ENCODE data around the gene WNK2.

The WNK2 gene

GRCh38 chr9:93265301-93265971 lies 81.5 kb downstream of the WNK2 start:
- DNase-seq (ENCODE audit: low read depth in 2 of 2) = no peak

DNA sequence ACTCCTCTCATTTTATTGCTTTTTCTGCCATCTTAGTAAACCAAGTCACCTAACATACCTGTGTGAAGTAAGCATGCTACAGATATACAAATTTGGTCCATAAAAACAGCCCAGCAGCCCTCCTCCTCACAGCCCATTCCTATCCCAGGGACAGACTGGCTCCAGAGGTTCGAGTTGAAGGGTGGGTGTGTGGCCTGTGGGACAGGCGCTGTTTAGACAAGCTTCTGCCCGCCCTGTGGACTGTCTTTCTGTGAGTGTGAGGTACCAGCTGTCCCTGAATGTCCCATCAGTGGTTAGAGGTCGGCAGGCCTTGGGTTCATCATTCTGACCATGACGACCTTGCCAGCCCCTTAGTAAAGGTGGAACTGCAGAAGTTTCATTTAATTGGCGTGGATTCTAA lies 82.0 kb downstream of the WNK2 start:
- no peak for DNase-seq (ENCODE audit: low read depth in 2 of 2)

- DNase-seq (ENCODE audit: low read depth in 2 of 2) = no peak
Observed at GRCh38 chr9:93266521-93267001, 82.6 kb downstream of the WNK2 start.

DNA sequence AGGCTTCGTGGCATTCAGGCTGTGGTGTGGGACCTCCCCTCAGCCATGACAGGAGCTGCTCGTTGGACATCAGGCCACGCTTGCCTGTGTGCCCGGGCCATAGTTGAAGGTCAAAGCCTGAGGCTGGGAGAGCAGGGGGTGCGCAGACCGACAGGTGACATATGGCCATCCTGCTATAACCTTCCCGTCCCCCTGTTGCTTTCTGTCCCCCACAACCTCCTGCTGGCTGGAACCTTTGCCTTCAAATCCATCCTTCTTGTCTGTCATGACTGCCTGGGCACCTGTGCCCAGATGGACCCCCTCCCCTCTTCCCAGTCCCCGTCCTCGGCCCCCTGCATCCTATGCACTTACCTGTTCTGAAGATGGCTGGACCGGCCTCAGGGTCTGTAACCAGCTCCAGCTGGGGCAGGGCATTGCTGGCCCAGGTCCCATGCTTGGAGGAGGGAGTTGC lies 83.2 kb downstream of the WNK2 start:
- no peak for DNase-seq (ENCODE audit: low read depth in 2 of 2)

GRCh38 chr9:93267681-93268505 lies 84.0 kb downstream of the WNK2 start:
- DNase-seq (ENCODE audit: low read depth in 2 of 2) = no peak

- DNase-seq (ENCODE audit: low read depth in 2 of 2) = no peak
Observed at GRCh38 chr9:93268551-93269314, 84.8 kb downstream of the WNK2 start.

- no peak for DNase-seq (ENCODE audit: low read depth in 2 of 2)
Observed at GRCh38 chr9:93270976-93271375, 87.0 kb downstream of the WNK2 start.

DNA sequence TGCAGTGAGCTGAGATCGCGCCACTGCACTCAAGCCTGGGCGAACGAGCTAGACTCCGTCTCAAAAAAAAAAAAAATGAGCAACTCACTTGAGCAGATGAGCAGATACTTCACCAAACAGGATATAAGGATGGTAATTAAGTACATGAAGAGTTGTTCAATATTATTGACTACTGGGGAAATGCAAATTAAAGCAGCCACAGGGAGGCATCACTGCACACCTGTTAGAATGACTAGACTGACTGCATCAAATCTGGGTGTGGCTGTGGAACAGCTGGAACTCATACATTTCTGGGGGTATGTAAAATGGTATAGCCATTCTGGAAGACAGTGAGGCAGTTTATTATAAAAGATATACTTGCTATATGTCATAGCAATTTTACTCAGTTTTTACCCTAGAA lies 93.0 kb downstream of the WNK2 start:
- DNase-seq (ENCODE audit: low read depth in 2 of 2) = no peak

DNA sequence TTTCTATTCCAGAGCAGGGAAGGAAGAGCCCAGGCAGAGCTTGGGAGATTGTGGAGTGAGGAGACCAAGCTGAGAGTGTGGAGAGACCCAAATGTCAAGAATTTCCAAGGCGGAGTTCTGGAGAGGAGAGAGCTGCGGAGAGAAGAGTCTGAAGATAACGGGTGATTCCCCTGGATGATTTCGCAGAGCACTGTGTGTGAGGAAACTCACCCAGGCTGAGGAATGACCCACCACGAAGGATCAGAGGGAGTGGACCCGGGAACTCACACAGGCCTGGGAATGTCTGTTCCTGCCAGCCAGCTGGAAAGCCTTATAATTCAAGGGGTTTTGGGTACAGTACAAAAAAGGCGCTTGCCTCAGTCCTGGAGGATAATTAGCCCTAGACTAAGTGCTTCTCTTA lies 94.2 kb downstream of the WNK2 start:
- DNase-seq (ENCODE audit: low read depth in 2 of 2) = no peak

GRCh38 chr9:93280661-93281259 lies 96.8 kb downstream of the WNK2 start:
- DNase-seq (ENCODE audit: low read depth in 2 of 2) = no peak

- no peak for DNase-seq (ENCODE audit: low read depth in 2 of 2)
Observed at GRCh38 chr9:93286252-93287188, 102.6 kb downstream of the WNK2 start.

DNA sequence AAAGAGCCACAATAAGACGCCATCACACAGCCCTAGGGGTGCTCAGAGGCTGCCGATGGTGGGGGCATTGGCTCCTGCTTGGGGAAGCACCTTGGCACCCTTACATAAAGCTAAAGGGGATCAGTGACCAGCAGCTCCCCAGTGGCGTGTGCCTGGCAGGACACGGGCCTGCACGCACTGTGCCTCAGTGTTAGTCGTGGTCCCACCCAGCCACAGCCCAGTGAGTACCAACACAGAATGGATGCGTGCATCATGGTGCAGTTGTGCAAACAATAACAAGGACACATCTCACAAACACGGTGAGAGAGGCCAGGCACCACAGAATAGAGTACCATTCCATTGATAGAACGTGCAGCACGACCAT lies 103.2 kb downstream of the WNK2 start:
- DNase-seq (ENCODE audit: low read depth in 2 of 2) = no peak

DNA sequence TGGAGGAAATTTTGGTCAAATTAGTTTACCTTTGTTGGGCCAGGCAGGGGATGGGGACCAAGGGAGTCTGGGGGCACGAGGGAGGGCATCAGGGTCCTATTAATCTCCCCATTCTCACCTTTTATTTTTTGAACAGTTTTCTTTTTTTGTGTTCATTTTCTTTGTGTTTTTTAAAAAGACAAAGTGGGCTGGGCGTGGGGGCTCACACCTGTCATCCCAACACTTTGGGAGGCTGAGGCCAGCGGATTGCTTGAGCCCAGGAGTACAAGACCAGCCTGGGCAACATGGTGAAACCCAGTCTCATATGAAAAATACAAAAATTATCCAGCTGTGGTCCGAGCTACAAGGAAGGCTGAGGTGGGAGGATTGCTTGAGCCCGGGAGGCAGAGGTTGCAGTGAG lies 103.7 kb downstream of the WNK2 start:
- DNase-seq (ENCODE audit: low read depth in 2 of 2) = no peak

GRCh38 chr9:93288341-93288740 lies 104.4 kb downstream of the WNK2 start:
- no peak for DNase-seq (ENCODE audit: low read depth in 2 of 2)

DNA sequence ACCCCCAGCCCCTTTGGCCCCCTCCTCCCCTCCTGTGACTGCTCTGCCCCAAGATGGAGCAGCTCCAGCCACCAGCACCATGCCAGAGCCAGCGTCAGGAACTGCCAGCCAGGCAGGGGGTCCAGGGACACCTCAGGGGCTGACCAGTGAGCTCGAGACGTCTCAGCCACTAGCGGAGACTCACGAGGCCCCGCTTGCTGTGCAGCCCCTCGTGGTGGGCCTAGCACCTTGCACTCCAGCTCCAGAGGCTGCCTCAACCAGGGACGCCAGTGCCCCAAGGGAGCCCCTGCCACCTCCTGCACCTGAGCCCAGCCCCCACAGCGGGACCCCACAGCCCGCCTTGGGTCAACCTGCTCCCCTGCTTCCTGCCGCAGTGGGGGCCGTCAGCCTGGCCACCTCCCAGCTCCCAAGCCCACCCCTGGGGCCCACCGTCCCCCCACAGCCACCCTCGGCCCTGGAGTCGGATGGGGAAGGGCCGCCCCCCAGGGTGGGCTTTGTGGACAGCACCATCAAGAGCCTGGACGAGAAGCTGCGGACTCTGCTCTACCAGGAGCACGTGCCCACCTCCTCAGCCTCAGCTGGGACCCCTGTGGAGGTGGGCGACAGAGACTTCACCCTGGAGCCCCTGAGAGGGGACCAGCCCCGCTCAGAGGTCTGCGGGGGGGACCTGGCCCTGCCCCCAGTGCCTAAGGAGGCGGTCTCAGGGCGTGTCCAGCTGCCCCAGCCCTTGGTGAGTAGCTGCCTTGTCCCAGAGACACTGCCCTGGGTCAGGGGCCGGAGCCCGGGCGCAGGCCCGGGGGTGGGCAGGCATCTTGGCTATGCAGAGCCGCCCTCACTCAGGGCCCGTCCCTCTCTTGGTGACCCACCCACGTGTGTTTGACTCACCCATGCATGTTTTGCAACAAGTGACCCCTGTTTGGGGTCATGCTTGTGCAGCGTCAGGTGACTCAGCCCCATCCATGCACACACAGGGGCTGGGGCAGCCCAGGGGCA lies 105.2 kb downstream of the WNK2 start:
- no peak for DNase-seq (ENCODE audit: low read depth in 2 of 2)

DNA sequence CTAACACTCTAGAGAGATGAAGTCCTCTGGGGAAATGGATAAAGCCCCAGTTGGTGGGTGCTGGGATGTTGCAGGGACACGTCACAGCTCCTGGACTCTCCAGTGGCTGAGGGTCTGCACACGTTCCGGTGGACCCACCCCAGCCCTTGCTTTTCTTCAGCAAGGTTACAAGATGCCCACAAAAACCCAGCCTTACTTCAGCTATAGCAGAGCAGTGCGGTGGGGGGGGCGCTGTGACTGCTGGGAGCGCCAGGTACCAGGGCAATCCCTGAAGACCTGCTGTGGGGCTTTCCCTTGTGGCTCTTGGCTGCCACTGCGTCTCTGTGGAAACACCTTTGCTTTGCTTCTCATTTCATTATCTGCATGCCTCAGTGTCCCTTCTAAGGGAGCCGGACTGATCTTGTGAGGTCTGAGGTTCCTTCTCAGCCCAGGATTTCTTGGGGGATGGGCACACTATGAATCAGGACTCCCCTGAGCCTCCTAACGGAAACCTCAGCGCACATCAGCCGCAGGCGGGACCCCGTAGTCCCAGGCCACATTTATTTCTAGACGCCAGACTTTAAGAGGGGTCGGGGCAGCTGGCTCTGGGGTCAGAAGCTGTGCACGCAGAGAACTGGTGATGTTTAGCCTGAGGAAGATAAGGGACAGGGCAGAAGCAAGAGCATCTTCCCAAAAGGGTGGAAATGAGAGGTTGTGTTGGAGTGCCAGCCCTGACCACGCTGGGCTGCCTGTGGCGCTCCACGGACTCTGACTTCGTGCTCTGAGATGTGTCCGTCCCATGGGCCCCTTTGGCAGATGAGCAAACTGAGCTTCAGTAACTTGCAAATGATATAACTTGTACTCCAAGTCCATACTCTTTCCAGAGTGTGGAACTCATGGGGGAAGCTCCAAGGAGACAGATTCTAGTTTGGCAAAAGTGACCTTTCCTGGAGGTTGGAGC lies 106.8 kb downstream of the WNK2 start:
- DNase-seq (ENCODE audit: low read depth in 2 of 2) = no peak

DNA sequence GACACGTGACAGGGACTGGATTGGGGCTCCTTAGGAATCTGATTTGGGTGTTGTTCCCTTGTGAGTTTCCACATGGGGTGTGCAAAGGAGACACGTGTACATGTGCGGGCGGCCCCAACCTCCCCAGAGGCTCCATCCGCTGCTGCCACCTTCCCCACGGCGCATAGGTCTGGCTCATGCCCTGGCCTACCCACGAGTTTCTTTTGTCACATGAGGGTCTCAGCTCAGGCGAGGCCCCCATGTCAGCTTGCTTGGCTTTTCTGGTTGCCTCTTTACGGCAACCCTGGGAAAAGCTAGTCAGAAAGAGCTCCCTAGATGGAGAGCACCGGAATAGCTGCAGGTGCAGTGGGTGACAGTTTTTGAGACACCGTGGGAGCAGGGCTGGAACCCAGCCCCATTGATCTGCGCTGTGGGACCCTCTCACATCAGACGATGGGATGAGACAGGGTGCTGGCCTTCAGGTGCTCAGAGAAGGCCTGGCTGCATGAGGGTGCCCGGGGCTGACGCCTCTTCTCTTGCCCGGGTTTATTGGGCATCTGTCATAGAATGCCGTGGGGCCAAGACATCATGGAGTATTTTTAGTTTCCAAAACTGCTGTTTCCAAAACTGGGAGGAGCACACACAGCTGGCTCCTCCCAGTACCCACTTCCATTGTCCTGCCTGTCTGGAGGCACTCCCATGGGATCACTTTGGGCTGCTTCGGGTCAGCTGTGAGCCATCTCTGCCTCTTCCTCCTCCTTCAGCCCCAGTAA lies 107.8 kb downstream of the WNK2 start:
- no peak for DNase-seq (ENCODE audit: low read depth in 2 of 2)

DNA sequence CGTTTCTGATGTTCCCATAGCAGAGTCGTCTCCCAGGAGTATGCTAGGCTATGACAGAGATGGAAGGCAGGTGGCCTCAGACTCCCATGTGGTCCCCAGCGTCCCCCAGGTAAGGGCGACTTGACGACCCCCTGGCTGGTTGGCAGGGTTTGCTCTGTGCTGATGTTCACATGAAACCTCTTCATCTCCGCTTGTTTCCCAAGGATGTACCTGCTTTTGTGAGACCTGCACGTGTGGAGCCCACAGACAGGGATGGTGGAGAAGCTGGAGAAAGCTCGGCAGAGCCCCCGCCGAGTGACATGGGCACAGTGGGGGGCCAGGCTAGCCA lies 108.3 kb downstream of the WNK2 start:
- no peak for DNase-seq (ENCODE audit: low read depth in 2 of 2)

All from stimulated activated CD8-positive, alpha-beta memory T cell treated with anti-CD3 and anti-CD28 coated beads, Interleukin-15, amount 100 ng/mL, for 4 hours (primary cell).